CD14-positive monocyte (primary cell): ENCODE measurements around the gene NRXN3. TPM values are rescaled to one million over a fixed set of nuclear protein-coding genes. Genes with fewer than 3 reads are reported as not detected.
A peak's percentile ranks its signal among the peaks of the same experiment; 100 is the strongest.

ENCODE experiments used
- DNase-seq, 3 donors: peaks; one replicate each; pipeline ENCODE4 v3.0.0-alpha.2; 2011 to 2022
- H2AFZ ChIP-seq: 2 replicates; pipeline ENCODE4 v1.6.0; 2012; ENCODE audit warnings: mild to moderate bottlenecking, low read depth, low read length, inconsistent platforms; ENCODE audit not compliant: insufficient read depth, poor library complexity, severe bottlenecking
- H3K27ac ChIP-seq, 2 donors: 1 replicate in 1 of 2; 2 replicates in 1 of 2; pipeline ENCODE4 v1.5.1; 2012 to 2013; ENCODE audit warnings: low read length in 2 of 2, control low read depth in 1 of 2, inconsistent platforms in 1 of 2, low read depth in 1 of 2, mild to moderate bottlenecking in 1 of 2
- H3K27me3 ChIP-seq, 2 donors: one replicate each; pipeline versions ENCODE4 v1.6.0 to v1.6.1; 2011 to 2013; ENCODE audit warnings: low read length in 2 of 2; ENCODE audit not compliant: control insufficient read depth in 2 of 2, insufficient read depth in 2 of 2
- H3K36me3 ChIP-seq, 2 donors: replicated peaks in 1 of 2; 1 replicate in 1 of 2; 2 replicates in 1 of 2; pipeline versions ENCODE4 v1.5.1 to v1.6.1; 2012 to 2013; ENCODE audit warnings: low read length in 2 of 2, control low read depth in 1 of 2, inconsistent platforms in 1 of 2, mild to moderate bottlenecking in 1 of 2; ENCODE audit not compliant: insufficient read depth in 2 of 2, control insufficient read depth in 1 of 2
- H3K4me1 ChIP-seq, 2 donors: 1 replicate in 1 of 2; 2 replicates in 1 of 2; pipeline versions ENCODE4 v1.5.1 to v1.6.1; 2012 to 2013; ENCODE audit warnings: low read length in 2 of 2, control low read depth in 1 of 2, inconsistent platforms in 1 of 2, mild to moderate bottlenecking in 1 of 2, moderate library complexity in 1 of 2; ENCODE audit not compliant: insufficient read depth in 2 of 2, control insufficient read depth in 1 of 2
- H3K4me2 ChIP-seq: replicated peaks from 2 replicates; pipeline ENCODE3; 2012; ENCODE audit warnings: low read length, moderate library complexity, mild to moderate bottlenecking; ENCODE audit not compliant: poor library complexity, severe bottlenecking; ENCODE audit errors: extremely low read depth
- H3K4me3 ChIP-seq, 3 experiments: fragments of 200-600 bp in 1 of 3; sonication (generic) in 1 of 3; replicated peaks in 1 of 3; 1 replicate in 2 of 3; 2 replicates in 1 of 3; pipeline ENCODE4 v1.5.1; 2011 to 2013; ENCODE audit warnings: low read length in 3 of 3, mild to moderate bottlenecking in 3 of 3, control low read depth in 2 of 3, low read depth in 2 of 3, inconsistent platforms in 1 of 3, moderate library complexity in 1 of 3
- H3K79me2 ChIP-seq: 2 replicates; pipeline ENCODE4 v1.6.0; 2012; ENCODE audit warnings: mild to moderate bottlenecking, control low read depth, inconsistent platforms, low read length, moderate library complexity; ENCODE audit not compliant: insufficient read depth
- H3K9ac ChIP-seq: 2 replicates; pipeline ENCODE4 v1.6.0; 2017; ENCODE audit warnings: low read length, mild to moderate bottlenecking; ENCODE audit not compliant: insufficient read depth, poor library complexity, severe bottlenecking
- H3K9me3 ChIP-seq, 2 donors: replicated peaks in 1 of 2; 1 replicate in 1 of 2; 2 replicates in 1 of 2; pipeline versions ENCODE4 v1.5.1 to v1.6.1; 2012 to 2013; ENCODE audit warnings: low read length in 2 of 2, control low read depth in 1 of 2; ENCODE audit not compliant: control insufficient read depth in 1 of 2, insufficient read depth in 1 of 2
- H4K20me1 ChIP-seq: 2 replicates; pipeline ENCODE4 v1.6.0; 2012; ENCODE audit warnings: mild to moderate bottlenecking, low read length, control low read depth, moderate library complexity; ENCODE audit not compliant: insufficient read depth
- H3K27ac Mint-ChIP-seq, 7 donors: one replicate each; pipeline ENCODE4 v1.8.0; 2020; ENCODE audit warnings: mild to moderate bottlenecking in 7 of 7, mixed read lengths in 7 of 7, moderate library complexity in 6 of 7, inconsistent platforms in 2 of 7
- H3K27me3 Mint-ChIP-seq, 3 donors: one replicate each; pipeline ENCODE4 v1.8.0; 2021 to 2022; ENCODE audit warnings: low read depth in 3 of 3, mild to moderate bottlenecking in 3 of 3, mixed read lengths in 3 of 3, moderate library complexity in 3 of 3, inconsistent platforms in 1 of 3
- H3K36me3 Mint-ChIP-seq, 2 donors: one replicate each; pipeline ENCODE4 v1.8.0; 2020; ENCODE audit warnings: mixed read lengths in 2 of 2, inconsistent platforms in 1 of 2, mild to moderate bottlenecking in 1 of 2
- H3K4me1 Mint-ChIP-seq: one replicate; pipeline ENCODE4 v1.8.0; 2020; ENCODE audit warnings: mild to moderate bottlenecking, mixed read lengths
- H3K4me3 Mint-ChIP-seq, 2 donors: one replicate each; pipeline ENCODE4 v1.8.0; 2020; ENCODE audit warnings: mild to moderate bottlenecking in 2 of 2, mixed read lengths in 2 of 2, moderate library complexity in 1 of 2
- H3K9me3 Mint-ChIP-seq, 7 donors: one replicate each; pipeline ENCODE4 v1.8.0; 2020 to 2022; ENCODE audit warnings: mixed read lengths in 7 of 7, mild to moderate bottlenecking in 6 of 7, moderate library complexity in 6 of 7, inconsistent platforms in 2 of 7
- CTCF ChIP-seq: fragments of 200-600 bp; IDR thresholded peaks from one replicate; pipeline ENCODE4 v1.8.0; 2022; ENCODE audit warnings: antibody characterized with exemption, mild to moderate bottlenecking
- WGBS: methylation state at CpG from one replicate; pipeline ENCODE4 v1.1.5; 2013; ENCODE audit warnings: missing lambda C conversion rate; ENCODE audit not compliant: insufficient coverage; 5-methylcytosine and 5-hydroxymethylcytosine counted together
- intact Hi-C, 2 donors: fragments of 100-400 bp; cut with micrococcal nuclease; formaldehyde crosslinking; loops; one replicate each; pipeline versions ENCODE4 v1.15.0 to v1.15.1; 2023
- polyA plus RNA-seq, 3 donors: library from polyadenylated mRNA; depleted of rRNA in 1 of 3; unstranded in 2 of 3; stranded (reverse) in 1 of 3; fragments of 300-500 nt in 2 of 3; fragments of >200 nt in 1 of 3; fragmentation: Illumina TruSeq in 2 of 3; gene quantifications; 1 replicate in 2 of 3; 2 replicates in 1 of 3; pipeline ENCODE4 v1.2.3, GENCODE V29; 2012 to 2021

NRXN3 gene
- polyA plus RNA-seq, 3 donors = not detected

- Histone ChIP-seq H2AFZ (no peak overlapping the region), H3K9me3 (no peaks in the 10 kb centered on the region), H3K9ac (no peak overlapping the region), H3K27ac (no peak overlapping the region), H3K27me3 (no peaks in the 10 kb centered on the region), H3K36me3 (no peaks in the 10 kb centered on the region), H3K4me2 (no peak overlapping the region), H3K4me3 (no peak overlapping the region), H4K20me1 (no peaks in the 10 kb centered on the region), H3K4me1 (no peaks in the 10 kb centered on the region), H3K79me2 (no peaks in the 10 kb centered on the region)
- peaks cover 0 to 5% (median 2%) of the 10 kb centered on the region in 7 donors for H3K9me3 Mint-ChIP-seq
- H3K27ac Mint-ChIP-seq = peak overlapping the region in 1 of 7 donors; percentile 55
- peaks cover 2 to 6% (median 3%) of the 10 kb centered on the region in 3 donors for H3K27me3 Mint-ChIP-seq
- no peaks in the 10 kb centered on the region for H3K36me3 Mint-ChIP-seq
- no peak for TF ChIP-seq CTCF
- no peaks in the 10 kb centered on the region for H3K4me1 Mint-ChIP-seq
- WGBS = 88% methylated on average over 1 of the region's 6 CpGs
- intact Hi-C loops = no loop called here
- no peak for DNase-seq
- H3K4me3 Mint-ChIP-seq = no peak overlapping the region
Observed at GRCh38 chr14:78345131-78345744, 175.1 kb downstream of the NRXN3 start.

GRCh38 chr14:78346747-78347146 is 176.6 kb downstream of the NRXN3 start:
- TF ChIP-seq CTCF = no peak
- 77% methylated on average over 3 of the region's 5 CpGs for WGBS
- Histone ChIP-seq H3K9ac (no peak overlapping the region), H3K79me2 (no peaks in the 10 kb centered on the region), H3K4me1 (no peaks in the 10 kb centered on the region), H2AFZ (no peak overlapping the region), H3K27ac (no peak overlapping the region), H3K4me3 (no peak overlapping the region), H3K36me3 (no peaks in the 10 kb centered on the region), H3K4me2 (no peak overlapping the region), H3K27me3 (no peaks in the 10 kb centered on the region), H3K9me3 (no peaks in the 10 kb centered on the region), H4K20me1 (no peaks in the 10 kb centered on the region)
- Mint-ChIP-seq H3K9me3 (peaks cover 0 to 7% (median 2%) of the 10 kb centered on the region in 7 donors), H3K36me3 (no peaks in the 10 kb centered on the region), H3K4me3 (no peak overlapping the region), H3K4me1 (no peaks in the 10 kb centered on the region), H3K27me3 (peaks cover 0 to 4% (median 2%) of the 10 kb centered on the region in 3 donors), H3K27ac (no peak overlapping the region)
- intact Hi-C loops = no loop called here
- DNase-seq = no peak
